ENCODE data around the gene DCST1.

GRCh38 chr1:155070721-155071569, 37.3 kb downstream of the DCST1 start:
- TF ChIP-seq CTCF (IDR thresholded peaks at IDR 0.05; ENCODE audit: insufficient read depth, low read length): no peak
- TF ChIP-seq REST (IDR thresholded peaks at IDR 0.05; ENCODE audit: insufficient replicate concordance, low read depth): no peak
